ENCODE results near the gene PANK3. TPM values are rescaled to one million over a fixed set of nuclear protein-coding genes. Genes with fewer than 3 reads are reported as not detected.
A peak's percentile ranks its signal among the peaks of the same experiment; 100 is the strongest.

The PANK3 gene
- total RNA-seq, 1 donor from 2014 or later: 107 TPM

DNA sequence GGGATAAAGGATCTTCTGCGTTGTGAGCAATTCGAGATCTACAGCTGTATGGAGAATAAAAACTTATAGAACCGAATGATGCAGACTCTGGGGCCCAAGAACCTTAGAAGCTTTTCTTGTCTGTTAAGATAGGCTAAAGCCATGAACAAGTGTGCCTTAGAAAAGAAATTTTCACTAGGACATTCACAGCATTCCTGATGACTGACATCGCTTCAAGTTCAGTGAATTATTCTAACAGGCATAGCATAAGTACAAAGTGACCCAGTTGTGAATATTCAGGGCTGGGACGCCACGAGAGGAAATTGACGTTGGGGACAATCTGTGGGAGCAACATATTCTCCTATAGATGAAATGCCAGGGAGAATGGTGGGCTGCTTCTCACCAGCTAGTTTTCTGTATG, 32.0 kb upstream of the PANK3 start:
- H3K27ac ChIP-seq (ENCODE audit: low read depth, low read length): no peak overlapping the region
- no peak for FAIRE-seq
- no peaks in the 10 kb centered on the region for H4K20me1 ChIP-seq (ENCODE audit: insufficient read depth, low read length)
- Mint-ChIP-seq H3K36me3 (ENCODE audit: low read depth, unreplicated experiment) (peaks cover 3% of the 10 kb centered on the region), H3K4me1 (ENCODE audit: low read depth, unreplicated experiment) (peaks cover 22% of the 10 kb centered on the region), H3K27ac (ENCODE audit: unreplicated experiment) (peak overlapping the region; percentile 85), H3K27me3 (ENCODE audit: low read depth, unreplicated experiment) (no peaks in the 10 kb centered on the region), H3K9me3 (ENCODE audit: unreplicated experiment) (no peaks in the 10 kb centered on the region), H3K4me3 (ENCODE audit: unreplicated experiment) (no peak overlapping the region)
- H3K4me3 ChIP-seq (ENCODE audit: insufficient read depth, low read depth, low read length): no peak overlapping the region
- H3K36me3 ChIP-seq (ENCODE audit: insufficient read depth, low read length): no peaks in the 10 kb centered on the region
- H3K4me2 ChIP-seq (ENCODE audit: low read length): peak overlapping the region; percentile 28
- no peaks in the 10 kb centered on the region for H3K4me1 ChIP-seq (ENCODE audit: insufficient read depth, low read length)
- no peak overlapping the region for H2AFZ ChIP-seq (ENCODE audit: low read depth, low read length)
- no peak overlapping the region for H3K9ac ChIP-seq (ENCODE audit: low read length)
- H3K27me3 ChIP-seq (ENCODE audit: insufficient read depth, low read length): no peaks in the 10 kb centered on the region
- peak; percentile 50 for DNase-seq (ENCODE audit: low read depth)
- no peak for TF ChIP-seq EZH2 (IDR thresholded peaks at IDR 0.05; ENCODE audit: insufficient read depth, low read length)
- TF ChIP-seq, protein P1, sequence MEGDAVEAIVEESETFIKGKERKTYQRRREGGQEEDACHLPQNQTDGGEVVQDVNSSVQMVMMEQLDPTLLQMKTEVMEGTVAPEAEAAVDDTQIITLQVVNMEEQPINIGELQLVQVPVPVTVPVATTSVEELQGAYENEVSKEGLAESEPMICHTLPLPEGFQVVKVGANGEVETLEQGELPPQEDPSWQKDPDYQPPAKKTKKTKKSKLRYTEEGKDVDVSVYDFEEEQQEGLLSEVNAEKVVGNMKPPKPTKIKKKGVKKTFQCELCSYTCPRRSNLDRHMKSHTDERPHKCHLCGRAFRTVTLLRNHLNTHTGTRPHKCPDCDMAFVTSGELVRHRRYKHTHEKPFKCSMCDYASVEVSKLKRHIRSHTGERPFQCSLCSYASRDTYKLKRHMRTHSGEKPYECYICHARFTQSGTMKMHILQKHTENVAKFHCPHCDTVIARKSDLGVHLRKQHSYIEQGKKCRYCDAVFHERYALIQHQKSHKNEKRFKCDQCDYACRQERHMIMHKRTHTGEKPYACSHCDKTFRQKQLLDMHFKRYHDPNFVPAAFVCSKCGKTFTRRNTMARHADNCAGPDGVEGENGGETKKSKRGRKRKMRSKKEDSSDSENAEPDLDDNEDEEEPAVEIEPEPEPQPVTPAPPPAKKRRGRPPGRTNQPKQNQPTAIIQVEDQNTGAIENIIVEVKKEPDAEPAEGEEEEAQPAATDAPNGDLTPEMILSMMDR (IDR thresholded peaks at IDR 0.05; ENCODE audit: insufficient read depth, low read depth, low read length): no peak
- no peaks in the 10 kb centered on the region for H3K79me2 ChIP-seq (ENCODE audit: insufficient read depth, low read length)
- H3K9me3 ChIP-seq (ENCODE audit: insufficient read depth, low read depth, low read length): no peaks in the 10 kb centered on the region

DNA sequence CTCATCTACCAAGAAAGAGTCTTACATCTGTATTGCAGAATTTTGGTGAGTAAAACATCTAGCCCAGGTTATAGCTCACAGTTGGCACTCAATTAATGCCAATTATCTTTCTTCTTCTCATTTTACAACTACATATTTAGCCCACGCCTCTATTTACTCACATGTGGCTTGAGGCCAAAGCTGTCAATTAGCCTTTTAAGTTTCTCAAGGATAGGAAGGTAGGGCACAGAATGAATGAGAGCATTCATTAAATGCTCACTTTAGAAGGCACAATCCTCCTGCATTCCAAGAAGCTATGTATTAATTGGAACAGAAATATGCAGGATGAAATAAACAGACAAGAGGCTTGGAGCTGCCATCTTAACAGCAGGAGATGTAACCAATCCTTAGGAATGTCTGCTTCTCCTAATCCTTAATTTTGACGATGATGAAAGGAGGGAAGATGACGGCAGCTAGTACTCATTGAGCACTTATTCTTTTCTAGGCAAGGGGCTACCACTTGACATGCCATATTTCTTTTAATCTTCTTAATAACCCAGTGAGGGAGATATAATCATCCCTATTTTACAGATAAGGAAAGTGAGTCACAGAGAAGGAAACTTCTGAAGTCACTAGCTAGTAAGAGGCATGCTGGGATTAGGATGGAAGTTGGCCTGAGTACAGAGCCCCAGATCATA, 30.8 kb upstream of the PANK3 start:
- no peaks in the 10 kb centered on the region for H3K9me3 Mint-ChIP-seq (ENCODE audit: unreplicated experiment)

More for the DNA sequence above, 30.8 kb upstream of the PANK3 start:
- Mint-ChIP-seq H3K4me3 (ENCODE audit: unreplicated experiment) (no peak overlapping the region), H3K27me3 (ENCODE audit: low read depth, unreplicated experiment) (peaks cover 5% of the 10 kb centered on the region), H3K36me3 (ENCODE audit: low read depth, unreplicated experiment) (peaks cover 3% of the 10 kb centered on the region), H3K4me1 (ENCODE audit: low read depth, unreplicated experiment) (peaks cover 22% of the 10 kb centered on the region), H3K27ac (ENCODE audit: unreplicated experiment) (peak overlapping the region; percentile 5)
- H3K36me3 ChIP-seq (ENCODE audit: insufficient read depth, low read length): no peaks in the 10 kb centered on the region
- H3K79me2 ChIP-seq (ENCODE audit: insufficient read depth, low read length): no peaks in the 10 kb centered on the region
- H3K27me3 ChIP-seq (ENCODE audit: insufficient read depth, low read length): no peaks in the 10 kb centered on the region
- no peaks in the 10 kb centered on the region for H3K4me1 ChIP-seq (ENCODE audit: insufficient read depth, low read length)
- H3K4me2 ChIP-seq (ENCODE audit: low read length): no peak overlapping the region
- no peak overlapping the region for H2AFZ ChIP-seq (ENCODE audit: low read depth, low read length)
- H3K9ac ChIP-seq (ENCODE audit: low read length): no peak overlapping the region
- DNase-seq (ENCODE audit: low read depth) (peak; percentile 2), FAIRE-seq (no peak)
- no peak overlapping the region for H3K27ac ChIP-seq (ENCODE audit: low read depth, low read length)
- H4K20me1 ChIP-seq (ENCODE audit: insufficient read depth, low read length): no peaks in the 10 kb centered on the region
- no peak for TF ChIP-seq EZH2 (IDR thresholded peaks at IDR 0.05; ENCODE audit: insufficient read depth, low read length)
- TF ChIP-seq, protein P1 (IDR thresholded peaks at IDR 0.05; ENCODE audit: insufficient read depth, low read depth, low read length): no peak
- H3K4me3 ChIP-seq (ENCODE audit: insufficient read depth, low read depth, low read length): no peak overlapping the region
- no peaks in the 10 kb centered on the region for H3K9me3 ChIP-seq (ENCODE audit: insufficient read depth, low read depth, low read length)

All from astrocyte (in vitro differentiated cells and primary cell).